GM23248 (cell line): ENCODE results near the gene CFL2. TPM values are rescaled to one million over a fixed set of nuclear protein-coding genes. Genes with fewer than 3 reads are reported as not detected.

ENCODE experiments used
- DNase-seq: peaks from one replicate; pipeline ENCODE4 v3.0.0-alpha.2; 2015
- H2AFZ ChIP-seq: fragments of 200-600 bp; sonication (generic); 2 replicates; pipeline ENCODE4 v1.6.1; 2016; ENCODE audit warnings: antibody characterized with exemption
- H3F3A ChIP-seq: fragments of 200-600 bp; sonication (generic); 2 replicates; pipeline ENCODE4 v1.6.1; 2016; ENCODE audit warnings: mild to moderate bottlenecking, antibody characterized with exemption, mixed run types; ENCODE audit not compliant: insufficient read depth
- H3K27ac ChIP-seq: fragments of 200-600 bp; sonication (generic); 2 replicates; pipeline ENCODE4 v1.5.1; 2016; ENCODE audit warnings: mild to moderate bottlenecking
- H3K27me3 ChIP-seq: fragments of 200-600 bp; sonication (generic); replicated peaks from 2 replicates; pipeline ENCODE4 v1.6.1; 2016; ENCODE audit warnings: mild to moderate bottlenecking; ENCODE audit not compliant: insufficient read depth
- H3K36me3 ChIP-seq: fragments of 200-600 bp; sonication (generic); 2 replicates; pipeline ENCODE4 v1.6.1; 2016; ENCODE audit warnings: low read depth, mild to moderate bottlenecking
- H3K4me1 ChIP-seq: fragments of 200-600 bp; sonication (generic); 2 replicates; pipeline ENCODE4 v1.6.1; 2016; ENCODE audit warnings: mild to moderate bottlenecking; ENCODE audit not compliant: insufficient read depth
- H3K4me2 ChIP-seq: fragments of 200-600 bp; sonication (generic); one replicate; pipeline ENCODE4 v1.6.1; 2016; ENCODE audit warnings: mild to moderate bottlenecking; ENCODE audit not compliant: unreplicated experiment
- H3K4me3 ChIP-seq: fragments of 200-600 bp; sonication (generic); 2 replicates; pipeline ENCODE4 v1.5.1; 2016; ENCODE audit warnings: mild to moderate bottlenecking
- H3K79me2 ChIP-seq: fragments of 200-600 bp; sonication (generic); 2 replicates; pipeline ENCODE4 v1.6.1; 2016; ENCODE audit warnings: mild to moderate bottlenecking; ENCODE audit not compliant: insufficient read depth
- H3K9ac ChIP-seq: fragments of 200-600 bp; sonication (generic); 2 replicates; pipeline ENCODE4 v1.6.1; 2016; ENCODE audit warnings: mild to moderate bottlenecking
- H3K9me2 ChIP-seq: fragments of 200-600 bp; sonication (generic); 2 replicates; pipeline ENCODE4 v1.6.1; 2016; ENCODE audit warnings: mixed run types, mild to moderate bottlenecking, moderate library complexity; ENCODE audit not compliant: insufficient read depth
- H3K9me3 ChIP-seq: fragments of 200-600 bp; sonication (generic); one replicate; pipeline ENCODE4 v1.6.1; 2017; ENCODE audit warnings: low read depth
- H4K20me1 ChIP-seq: fragments of 200-600 bp; sonication (generic); 2 replicates; pipeline ENCODE4 v1.6.0; 2016; ENCODE audit not compliant: insufficient read depth
- EZH2 ChIP-seq: fragments of 200-600 bp; sonication (generic); IDR thresholded peaks from 2 replicates; pipeline ENCODE4 v1.6.1; 2018; ENCODE audit warnings: antibody characterized with exemption, mild to moderate bottlenecking; ENCODE audit not compliant: insufficient read depth, poor library complexity, severe bottlenecking
- EZH2phosphoT487 ChIP-seq: fragments of 200-600 bp; sonication (generic); IDR thresholded peaks from 2 replicates; pipeline ENCODE4 v1.6.1; 2018; ENCODE audit warnings: antibody characterized with exemption, moderate library complexity, mild to moderate bottlenecking, low read depth; ENCODE audit not compliant: insufficient read depth
- WGBS, 2 experiments: methylation state at CpG; one replicate each; pipeline ENCODE4 v1.1.6; 2015 to 2017; ENCODE audit warnings: low lambda C conversion rate in 2 of 2, low coverage in 1 of 2; ENCODE audit errors: missing lambda C conversion rate in 2 of 2; 5-methylcytosine and 5-hydroxymethylcytosine counted together
- in situ Hi-C: fragments of 300-500 bp; cut with MboI; formaldehyde crosslinking; loops from 2 replicates; pipeline ENCODE4 v1.15.0; 2020
- polyA plus RNA-seq: library from polyadenylated mRNA; unstranded; fragments of >200 nt; fragmentation: Nextera tagmentation; extraction: Ambion mirVana; gene quantifications from 2 replicates; pipeline ENCODE4 v1.2.1, GENCODE V29; 2016
- total RNA-seq: library from RNA; depleted of rRNA; stranded (reverse); fragments of >200 nt; shearing (Covaris generic); gene quantifications from 2 replicates; pipeline ENCODE4 v1.2.3, GENCODE V29; 2014

CFL2 gene
- total and polyA plus RNA-seq, 2 experiments from 2014 or later, result 103 to 183 TPM

DNA sequence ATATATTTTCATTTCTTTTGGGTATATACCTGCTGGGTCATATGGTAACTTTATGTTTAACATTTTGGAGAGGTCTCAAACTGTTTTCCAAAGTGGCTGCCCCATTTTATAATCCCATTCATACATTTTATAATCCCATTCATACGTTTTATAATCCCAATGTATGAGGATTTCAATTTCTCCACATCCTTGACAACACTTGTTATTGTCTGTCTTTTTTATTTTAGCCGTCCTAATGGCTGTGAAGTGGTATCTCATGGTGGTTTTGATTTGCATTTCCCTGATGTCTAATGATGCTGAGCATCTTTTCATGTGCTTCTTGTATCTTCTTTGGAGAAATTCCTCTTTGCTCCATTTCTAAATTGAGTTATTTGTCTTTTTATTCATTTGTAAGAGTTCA, 6.7 kb upstream of the CFL2 start:
- no peaks in the 10 kb centered on the region for H3K9me3 ChIP-seq
- H4K20me1 ChIP-seq, result no peaks in the 10 kb centered on the region
- H3K4me2 ChIP-seq, result no peak overlapping the region
- H3K79me2 ChIP-seq, result no peaks in the 10 kb centered on the region
- H2AFZ ChIP-seq, result no peak overlapping the region
- peaks cover 23% of the 10 kb centered on the region for H3K4me1 ChIP-seq
- H3K27ac ChIP-seq, result no peak overlapping the region
- H3K9me2 ChIP-seq, result no peaks in the 10 kb centered on the region
- no peak for TF ChIP-seq EZH2phosphoT487
- TF ChIP-seq EZH2, result no peak
- peaks cover 36% of the 10 kb centered on the region for H3F3A ChIP-seq
- H3K27me3 ChIP-seq, result no peaks in the 10 kb centered on the region
- H3K4me3 ChIP-seq, result no peak overlapping the region
- no peaks in the 10 kb centered on the region for H3K36me3 ChIP-seq
- in situ Hi-C loops, result no loop called here
- DNase-seq, result no peak
- 97 to 98% methylated on average over 2 of the region's 2 CpGs for WGBS, 2 experiments
- H3K9ac ChIP-seq, result no peak overlapping the region

DNA sequence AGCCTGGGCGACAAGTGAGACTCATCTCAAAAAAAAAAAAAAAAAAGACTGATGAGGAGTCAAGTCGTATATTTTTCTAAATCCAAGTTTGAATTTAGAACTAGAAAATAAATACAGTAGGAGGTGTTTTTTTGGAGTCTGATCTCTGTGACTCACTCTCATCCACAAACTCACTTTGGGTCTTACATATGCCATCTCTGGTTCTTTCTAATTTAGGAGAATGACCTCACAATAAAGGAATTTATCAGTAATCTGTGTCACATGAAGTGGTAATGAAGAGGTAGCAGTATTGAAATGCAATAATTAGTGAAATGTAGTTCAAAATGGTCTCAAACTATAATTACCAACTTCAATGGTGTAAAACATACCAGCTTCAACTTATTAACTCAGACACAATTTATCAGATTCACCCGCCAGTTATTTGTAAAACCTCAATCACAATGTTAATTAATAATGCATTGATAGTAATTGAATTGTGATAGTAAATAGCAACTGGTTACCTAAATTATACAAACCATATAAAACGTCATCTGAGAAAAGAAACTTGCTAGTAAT, 4.4 kb upstream of the CFL2 start:
- Histone ChIP-seq H3K27me3 (no peaks in the 10 kb centered on the region), H3K36me3 (no peaks in the 10 kb centered on the region), H3F3A (peaks cover 42% of the 10 kb centered on the region), H3K9me3 (no peaks in the 10 kb centered on the region), H3K9me2 (no peaks in the 10 kb centered on the region), H4K20me1 (no peaks in the 10 kb centered on the region), H2AFZ (no peak overlapping the region), H3K9ac (no peak overlapping the region), H3K27ac (no peak overlapping the region; the same call in 1 of the 2 replicates), H3K4me3 (no peak overlapping the region), H3K4me2 (peak overlapping the region; percentile 22), H3K79me2 (no peaks in the 10 kb centered on the region), H3K4me1 (peaks cover 29% of the 10 kb centered on the region)
- peak; percentile 71 for DNase-seq
- 29 to 35% methylated on average over 3 to 4 of the region's 4 CpGs for WGBS, 2 experiments
- in situ Hi-C loops, result no loop called here
- TF ChIP-seq EZH2phosphoT487, result no peak
- no peak for TF ChIP-seq EZH2

DNA sequence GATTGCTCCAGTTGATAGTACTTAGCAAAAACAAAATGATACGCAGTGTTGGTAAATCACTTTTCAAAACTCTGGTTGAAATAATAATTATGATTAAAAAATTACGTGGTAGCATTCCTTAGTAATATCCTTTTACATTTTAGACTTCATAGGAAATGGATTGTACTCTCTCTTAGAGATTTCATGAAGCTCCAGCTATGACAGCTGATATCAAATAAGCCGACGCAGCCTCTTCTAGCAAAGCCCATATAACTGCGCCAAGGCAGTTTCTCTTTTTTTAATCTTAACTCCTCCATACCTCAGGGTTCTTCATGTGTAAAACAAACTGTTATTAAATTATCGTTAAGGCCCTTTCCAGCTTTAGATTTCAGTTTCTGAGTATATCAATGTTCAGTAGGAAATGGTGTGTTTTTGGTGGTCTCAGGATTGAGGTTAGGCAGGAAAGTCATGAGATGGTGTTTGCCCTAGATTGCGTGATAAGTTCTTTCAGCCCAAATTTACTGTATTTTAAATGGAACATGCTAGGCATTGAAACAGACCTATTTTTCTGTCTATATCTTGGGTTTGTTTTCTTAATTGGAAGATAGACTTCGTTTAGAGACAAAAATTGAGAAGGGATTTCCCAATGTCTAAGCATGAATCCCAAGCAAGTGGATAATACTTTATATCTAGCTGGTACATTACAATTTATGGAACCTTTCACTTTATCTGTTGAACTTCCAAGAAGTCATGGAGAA, 902 bp upstream of the CFL2 start:
- no peaks in the 10 kb centered on the region for H3K27me3 ChIP-seq
- peaks cover 47% of the 10 kb centered on the region for H3K4me1 ChIP-seq
- peak overlapping the region; percentile 92 for H3K9ac ChIP-seq
- peak overlapping the region; percentile 81 for H3K4me3 ChIP-seq
- peak overlapping the region; percentile 99 for H3K4me2 ChIP-seq
- 47 to 50% methylated on average over 8 of the region's 8 CpGs for WGBS, 2 experiments
- H3K9me2 ChIP-seq, result no peaks in the 10 kb centered on the region
- TF ChIP-seq EZH2 (no peak), EZH2phosphoT487 (no peak)
- H3K36me3 ChIP-seq, result peaks cover 8% of the 10 kb centered on the region
- in situ Hi-C loops, result no loop called here
- DNase-seq, result peak; percentile 35
- H3F3A ChIP-seq, result peaks cover 49% of the 10 kb centered on the region
- H3K9me3 ChIP-seq, result no peaks in the 10 kb centered on the region
- H3K27ac ChIP-seq, result peak overlapping the region; percentile 89
- H4K20me1 ChIP-seq, result no peaks in the 10 kb centered on the region
- H2AFZ ChIP-seq, result peak overlapping the region; percentile 77
- peaks cover 27% of the 10 kb centered on the region for H3K79me2 ChIP-seq

DNA sequence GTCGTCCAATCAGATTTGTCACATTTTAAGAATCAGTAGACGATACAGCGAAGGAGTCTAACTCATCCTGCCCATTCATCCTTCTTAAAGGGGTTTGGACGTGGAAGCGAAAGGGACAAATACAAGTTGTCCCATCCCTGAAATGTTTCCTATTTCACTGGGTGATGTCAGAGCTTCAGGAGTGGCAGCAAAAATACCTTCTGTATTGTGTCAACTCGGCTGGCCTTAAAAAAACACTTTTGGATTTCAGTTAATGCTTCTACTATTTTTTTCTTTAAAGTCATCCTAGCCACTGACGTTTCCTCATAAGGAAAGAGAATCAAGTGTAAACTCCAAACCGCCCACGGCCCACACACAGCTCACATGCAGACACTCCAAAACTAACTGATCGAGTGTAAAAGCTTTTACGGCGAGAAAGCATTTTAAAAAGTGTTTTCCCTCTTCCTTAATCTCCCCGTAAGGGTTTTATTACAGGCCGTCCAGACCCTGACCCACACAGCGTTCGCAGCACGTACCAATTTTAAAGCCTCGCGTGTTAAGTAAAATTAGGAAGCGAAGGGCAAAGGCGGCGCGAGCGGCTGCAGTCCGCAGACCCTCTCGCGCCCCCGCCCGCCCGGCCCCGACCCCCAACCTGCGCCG, 593 bp downstream of the CFL2 start:
- Histone ChIP-seq H3K79me2 (peaks cover 38% of the 10 kb centered on the region), H3K4me1 (peaks cover 50% of the 10 kb centered on the region), H3K36me3 (peaks cover 8% of the 10 kb centered on the region), H3K9ac (peak overlapping the region; percentile 92), H3K27me3 (no peaks in the 10 kb centered on the region), H3K4me2 (peak overlapping the region; percentile 99), H4K20me1 (no peaks in the 10 kb centered on the region), H3K9me3 (no peaks in the 10 kb centered on the region), H3K4me3 (peak overlapping the region; percentile 81), H3K9me2 (no peaks in the 10 kb centered on the region), H3F3A (peaks cover 46% of the 10 kb centered on the region), H2AFZ (peak overlapping the region; percentile 77), H3K27ac (peak overlapping the region; percentile 89)
- WGBS, 2 experiments, result 0 to 1% methylated on average over 31 to 33 of the region's 33 CpGs
- DNase-seq, result peak; percentile 91
- no peak for TF ChIP-seq EZH2phosphoT487
- TF ChIP-seq EZH2, result no peak
- in situ Hi-C loops, result no loop called here
